Measurements from ENCODE around the gene LMTK3. TPM values are rescaled to one million over a fixed set of nuclear protein-coding genes. Genes with fewer than 3 reads are reported as not detected.

The LMTK3 gene
- total RNA-seq, 4 donors from 2014 or later = 1.3 to 3.5 (median 1.6) TPM

DNA sequence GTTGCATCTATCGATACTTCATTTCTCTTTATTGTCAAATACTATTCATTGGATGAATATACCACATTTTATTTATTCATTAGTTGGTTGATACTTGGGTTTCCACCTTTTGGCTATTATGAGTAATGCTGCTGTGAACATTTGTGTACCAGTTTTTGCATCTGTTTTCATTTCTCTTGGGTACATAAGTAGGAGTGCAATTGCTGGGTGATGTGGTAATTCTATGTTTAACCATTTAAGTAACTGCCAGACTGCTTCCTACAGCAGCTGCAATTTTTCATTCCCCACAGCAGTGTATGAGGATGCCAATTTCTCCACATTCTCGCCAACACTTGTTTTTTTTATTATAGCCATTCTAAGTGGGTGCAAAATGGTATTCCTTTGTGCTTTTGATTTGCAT lies 53.6 kb downstream of the LMTK3 start:
- no peaks in the 10 kb centered on the region for H3K9me3 ChIP-seq
- 87% methylated on average over 2 of the region's 2 CpGs for WGBS
- H3K4me1 ChIP-seq = no peaks in the 10 kb centered on the region
- peaks cover 33% of the 10 kb centered on the region for H3K36me3 ChIP-seq
- TF ChIP-seq CTCF (IDR thresholded peaks at IDR 0.05) = no peak
- no peak for TF ChIP-seq POLR2A (IDR thresholded peaks at IDR 0.05)
- no peak for TF ChIP-seq POLR2AphosphoS5 (IDR thresholded peaks at IDR 0.05)
- TF ChIP-seq EP300 (IDR thresholded peaks at IDR 0.05) = no peak
- H3K27ac ChIP-seq = no peak overlapping the region
- no peaks in the 10 kb centered on the region for H3K27me3 ChIP-seq
- no peak overlapping the region for H3K4me3 ChIP-seq
- no peak for DNase-seq (ENCODE audit: low spot score in 2 of 2)

DNA sequence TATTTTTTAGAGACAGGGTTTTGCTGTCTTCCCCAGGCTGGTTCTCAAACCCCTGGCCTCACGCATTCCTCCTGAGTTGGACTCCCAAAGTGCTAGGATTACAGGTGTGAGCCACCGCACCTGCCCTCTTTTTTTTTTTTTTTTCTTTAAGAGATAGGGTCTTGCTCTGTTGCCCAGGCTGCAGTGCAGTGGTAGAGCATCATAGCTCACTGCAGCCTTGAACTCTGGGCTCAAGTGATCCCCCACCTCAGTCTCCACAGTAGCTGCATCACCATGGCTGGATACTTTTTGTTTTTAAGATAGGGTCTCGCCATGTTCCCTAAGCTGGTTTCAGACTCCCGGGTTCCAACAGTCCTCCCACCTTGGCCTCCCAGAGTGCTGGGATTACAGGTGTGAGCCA lies 54.8 kb downstream of the LMTK3 start:
- TF ChIP-seq POLR2AphosphoS5 (IDR thresholded peaks at IDR 0.05) (no peak), CTCF (IDR thresholded peaks at IDR 0.05) (no peak), POLR2A (IDR thresholded peaks at IDR 0.05) (no peak), EP300 (IDR thresholded peaks at IDR 0.05) (no peak)
- no peak for DNase-seq (ENCODE audit: low spot score in 2 of 2)
- 96% methylated on average over 4 of the region's 4 CpGs for whole genome bisulfite sequencing
- Histone ChIP-seq H3K36me3 (peaks cover 45% of the 10 kb centered on the region), H3K27me3 (no peaks in the 10 kb centered on the region), H3K4me3 (no peak overlapping the region), H3K27ac (no peak overlapping the region), H3K9me3 (no peaks in the 10 kb centered on the region), H3K4me1 (no peaks in the 10 kb centered on the region)

DNA sequence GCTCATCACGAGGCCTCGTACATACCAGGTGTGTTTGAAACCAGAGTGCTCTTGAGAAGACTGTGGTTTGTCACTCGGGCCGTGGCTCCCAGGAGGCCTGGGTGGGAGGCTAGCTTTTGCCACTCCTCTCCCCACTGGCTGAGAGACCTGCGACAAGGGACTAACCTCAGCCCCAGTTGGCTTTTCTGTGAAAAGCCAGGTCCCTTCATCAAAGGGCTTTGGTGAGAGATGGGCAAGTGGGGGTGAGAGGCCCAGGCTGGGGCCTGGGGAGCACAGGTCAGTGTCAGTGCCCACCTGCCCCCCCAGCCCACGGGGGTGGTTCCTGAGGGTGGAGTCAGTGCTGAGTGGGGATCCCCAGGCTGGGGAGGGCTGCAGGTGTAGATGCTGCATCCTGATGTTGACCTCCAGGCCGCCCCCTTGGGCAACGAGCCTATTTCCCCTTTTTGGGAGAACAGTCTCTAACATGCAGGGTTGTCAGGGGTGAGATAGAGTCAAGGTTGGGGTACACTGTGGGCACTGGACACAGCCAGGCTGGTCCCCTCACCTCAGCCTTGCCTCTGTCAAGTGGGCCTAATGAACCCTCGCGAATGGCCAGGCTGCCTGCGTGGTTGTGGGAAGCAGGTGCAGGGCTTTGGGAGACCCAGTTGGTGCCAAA lies 55.6 kb downstream of the LMTK3 start:
- Histone ChIP-seq H3K4me1 (no peaks in the 10 kb centered on the region), H3K4me3 (no peak overlapping the region), H3K36me3 (peaks cover 53% of the 10 kb centered on the region), H3K9me3 (no peaks in the 10 kb centered on the region), H3K27me3 (no peaks in the 10 kb centered on the region), H3K27ac (no peak overlapping the region)
- DNase-seq (ENCODE audit: low spot score in 2 of 2) = peak in 1 of 2 donors; percentile 58
- 89% methylated on average over 5 of the region's 11 CpGs for WGBS
- TF ChIP-seq EP300 (IDR thresholded peaks at IDR 0.05) = no peak
- TF ChIP-seq POLR2AphosphoS5 (IDR thresholded peaks at IDR 0.05) = no peak
- TF ChIP-seq POLR2A (IDR thresholded peaks at IDR 0.05) = no peak
- no peak for TF ChIP-seq CTCF (IDR thresholded peaks at IDR 0.05)

- no peak within 1 kb of the TSS for H3K4me3 ChIP-seq
- peaks cover 60% of the 10 kb centered on the region for H3K36me3 ChIP-seq
- no peak for DNase-seq (ENCODE audit: low spot score in 2 of 2)
- 74% methylated on average over 6 of the region's 16 CpGs for WGBS
- H3K9me3 ChIP-seq = no peaks in the 10 kb centered on the region
- no peaks in the 10 kb centered on the region for H3K27me3 ChIP-seq
- TF ChIP-seq CTCF (IDR thresholded peaks at IDR 0.05) (no peak), POLR2AphosphoS5 (IDR thresholded peaks at IDR 0.05) (no peak), POLR2A (IDR thresholded peaks at IDR 0.05) (no peak), EP300 (IDR thresholded peaks at IDR 0.05) (no peak)
- H3K27ac ChIP-seq = no peak within 1 kb of the TSS
- H3K4me1 ChIP-seq = no peaks in the 10 kb centered on the region
These were observed 56.3 kb downstream of the LMTK3 start, which contains the start of gene KCNJ14 for GRCh38 chr19:48455171-48455907. KCNJ14 (plus strand) TSS chr19:48455574; CDS start chr19:48461725, 6,151 bp downstream.

DNA sequence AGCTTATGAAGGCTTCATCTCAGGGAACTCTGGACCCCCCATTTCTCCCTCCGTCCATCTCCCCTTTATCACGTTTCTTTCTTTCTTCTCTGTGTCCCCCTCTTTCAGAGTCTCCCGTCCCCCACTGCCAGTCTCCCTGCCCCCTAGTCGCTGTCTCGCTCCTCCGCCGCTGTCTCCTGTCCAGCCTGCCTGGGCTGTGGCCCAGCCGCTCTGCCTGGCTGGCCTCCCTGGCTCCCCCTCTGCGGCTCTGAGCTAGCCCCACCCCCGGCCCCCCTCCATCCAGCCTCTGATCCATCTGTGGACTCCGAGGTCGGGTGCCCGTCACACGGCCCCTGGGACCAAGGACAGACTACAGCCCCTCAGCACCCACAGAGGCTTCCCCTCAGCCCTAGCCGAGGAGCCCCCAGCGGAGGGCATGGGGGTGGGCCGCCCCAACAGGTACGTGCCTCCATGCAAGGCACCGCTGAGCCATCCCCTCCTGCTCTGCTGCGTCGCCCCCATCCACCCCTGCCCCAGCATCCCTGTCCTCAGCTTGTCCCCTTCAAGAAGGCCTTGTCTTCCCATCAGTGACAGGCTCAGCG lies 57.4 kb downstream of the LMTK3 start:
- TF ChIP-seq EP300 (IDR thresholded peaks at IDR 0.05) (no peak), CTCF (IDR thresholded peaks at IDR 0.05) (no peak), POLR2A (IDR thresholded peaks at IDR 0.05) (no peak), POLR2AphosphoS5 (IDR thresholded peaks at IDR 0.05) (no peak)
- no peaks in the 10 kb centered on the region for H3K27me3 ChIP-seq
- H3K4me1 ChIP-seq = no peaks in the 10 kb centered on the region
- no peak overlapping the region for H3K27ac ChIP-seq
- WGBS = 88% methylated on average over 22 of the region's 22 CpGs
- peak in 1 of 2 donors; percentile 64 for DNase-seq (ENCODE audit: low spot score in 2 of 2)
- H3K36me3 ChIP-seq = peaks cover 71% of the 10 kb centered on the region
- no peak overlapping the region for H3K4me3 ChIP-seq
- H3K9me3 ChIP-seq = no peaks in the 10 kb centered on the region

Measured in suprapubic skin (tissue), 4 donors.